SJSA1 (cell line): ENCODE results near the gene FBXO41. TPM values are rescaled to one million over a fixed set of nuclear protein-coding genes. Genes with fewer than 3 reads are reported as not detected.

Experiments
- DNase-seq, 2 experiments: peaks; one replicate each; pipeline ENCODE4 v3.0.0-alpha.2; 2015 to 2020; ENCODE audit warnings: low spot score in 2 of 2, low read depth in 1 of 2
- H3K27ac ChIP-seq: fragments of 250-450 bp; sonication (Bioruptor Pico); 2 replicates; pipeline ENCODE4 v1.5.1; 2020; ENCODE audit warnings: mild to moderate bottlenecking, moderate library complexity
- H3K27me3 ChIP-seq: fragments of 250-450 bp; sonication (Bioruptor Pico); replicated peaks from 2 replicates; pipeline ENCODE4 v1.5.1; 2020; ENCODE audit warnings: mild to moderate bottlenecking, moderate library complexity
- H3K36me3 ChIP-seq: fragments of 250-450 bp; sonication (Bioruptor Pico); 2 replicates; pipeline ENCODE4 v1.5.1; 2020; ENCODE audit warnings: mild to moderate bottlenecking
- H3K4me1 ChIP-seq: fragments of 250-450 bp; sonication (Bioruptor Pico); replicated peaks from 2 replicates; pipeline ENCODE4 v1.6.1; 2021; ENCODE audit warnings: mild to moderate bottlenecking
- H3K4me3 ChIP-seq: fragments of 250-450 bp; sonication (Bioruptor Pico); 2 replicates; pipeline ENCODE4 v1.5.1; 2020; ENCODE audit warnings: mild to moderate bottlenecking
- H3K9me3 ChIP-seq: fragments of 250-450 bp; sonication (Bioruptor Pico); replicated peaks from 2 replicates; pipeline ENCODE4 v1.5.1; 2020; ENCODE audit warnings: mild to moderate bottlenecking
- total RNA-seq: library from RNA; depleted of rRNA; stranded (reverse); fragments of >200 nt; shearing (Covaris generic); gene quantifications from 2 replicates; pipeline ENCODE4 v1.2.3, GENCODE V29; 2014

The FBXO41 gene
- total RNA-seq, 1 experiment from 2014 or later = 0.05 TPM

DNA sequence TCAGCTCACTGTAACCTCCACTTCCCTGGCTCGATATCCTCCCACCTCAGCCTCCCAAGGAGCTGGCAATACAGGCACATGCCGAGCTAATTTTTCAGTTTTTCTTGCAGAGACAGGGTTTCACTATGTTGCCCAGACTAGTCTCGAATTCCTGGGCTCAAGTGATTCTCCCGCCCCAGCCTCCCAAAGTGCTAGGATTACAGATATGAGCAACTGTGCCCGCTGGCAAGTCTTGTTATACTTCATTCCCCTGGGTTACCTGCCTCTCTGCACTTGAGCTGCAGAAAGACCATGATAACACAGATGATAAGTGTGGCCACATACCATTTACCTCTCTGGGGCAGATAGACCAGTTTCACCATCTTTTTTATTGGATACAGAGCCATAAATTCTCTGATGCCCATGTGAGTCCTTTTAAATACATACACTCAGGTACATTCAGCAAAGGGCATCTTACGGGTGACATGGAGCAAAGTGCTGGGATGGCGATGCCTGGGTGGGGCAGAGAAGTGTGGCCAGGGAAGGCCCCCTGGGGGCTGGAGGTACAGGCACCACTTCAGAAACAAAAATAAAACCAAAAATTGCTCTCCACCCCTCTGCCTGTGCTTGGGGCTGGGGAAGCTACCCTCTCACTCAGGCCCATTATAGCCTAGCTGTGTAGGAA, 29.8 kb downstream of the FBXO41 start:
- Histone ChIP-seq H3K27me3 (no peaks in the 10 kb centered on the region), H3K27ac (no peak overlapping the region), H3K4me1 (no peaks in the 10 kb centered on the region), H3K36me3 (peaks cover 59% of the 10 kb centered on the region), H3K9me3 (no peaks in the 10 kb centered on the region), H3K4me3 (no peak overlapping the region)
- DNase-seq = no peak

DNA sequence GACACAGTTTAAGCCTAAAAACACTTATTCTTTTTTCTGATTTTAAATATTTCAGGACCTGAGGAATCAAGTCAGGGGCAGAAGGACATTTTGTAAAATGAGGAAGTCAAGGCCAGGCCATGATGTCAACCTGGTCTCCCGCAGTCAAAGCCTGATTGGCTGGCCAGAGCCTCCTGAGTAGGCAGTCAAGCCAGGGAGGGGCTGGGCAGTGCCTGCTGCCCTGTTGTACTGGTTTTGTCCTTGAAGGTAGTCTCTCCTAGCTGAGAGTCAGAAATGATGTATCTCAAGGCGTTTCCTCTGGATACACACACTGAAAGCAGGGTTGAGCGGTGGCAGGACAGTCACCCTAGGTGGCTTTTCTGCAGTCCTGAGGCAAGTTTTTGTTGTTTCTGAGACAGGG, 30.4 kb downstream of the FBXO41 start:
- no peak overlapping the region for H3K4me3 ChIP-seq
- peaks cover 65% of the 10 kb centered on the region for H3K36me3 ChIP-seq
- no peak overlapping the region for H3K27ac ChIP-seq
- no peak for DNase-seq
- no peaks in the 10 kb centered on the region for H3K27me3 ChIP-seq
- no peaks in the 10 kb centered on the region for H3K4me1 ChIP-seq
- no peaks in the 10 kb centered on the region for H3K9me3 ChIP-seq

DNA sequence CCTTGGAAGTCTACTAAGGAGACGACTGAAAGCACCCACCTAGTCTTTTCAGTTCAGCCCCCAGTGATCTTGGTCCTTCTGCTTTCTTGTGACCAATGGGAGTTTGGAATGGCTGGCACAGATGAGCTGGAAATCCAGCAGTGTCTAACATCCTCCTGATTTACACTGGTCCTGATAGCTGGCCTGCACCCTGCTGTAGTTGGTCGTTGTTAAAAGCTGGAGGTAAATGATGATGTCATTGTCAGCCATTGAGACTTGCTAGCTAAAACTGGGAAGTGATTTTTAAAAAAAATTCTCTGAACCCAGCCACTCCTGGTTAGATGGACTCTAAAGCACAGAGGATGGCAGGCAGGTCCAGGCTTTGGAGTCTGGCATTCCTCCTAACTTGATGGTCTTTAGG, 30.9 kb downstream of the FBXO41 start:
- Histone ChIP-seq H3K9me3 (no peaks in the 10 kb centered on the region), H3K4me3 (no peak overlapping the region), H3K36me3 (peaks cover 70% of the 10 kb centered on the region), H3K27me3 (no peaks in the 10 kb centered on the region), H3K27ac (no peak overlapping the region), H3K4me1 (no peaks in the 10 kb centered on the region)
- no peak for DNase-seq

DNA sequence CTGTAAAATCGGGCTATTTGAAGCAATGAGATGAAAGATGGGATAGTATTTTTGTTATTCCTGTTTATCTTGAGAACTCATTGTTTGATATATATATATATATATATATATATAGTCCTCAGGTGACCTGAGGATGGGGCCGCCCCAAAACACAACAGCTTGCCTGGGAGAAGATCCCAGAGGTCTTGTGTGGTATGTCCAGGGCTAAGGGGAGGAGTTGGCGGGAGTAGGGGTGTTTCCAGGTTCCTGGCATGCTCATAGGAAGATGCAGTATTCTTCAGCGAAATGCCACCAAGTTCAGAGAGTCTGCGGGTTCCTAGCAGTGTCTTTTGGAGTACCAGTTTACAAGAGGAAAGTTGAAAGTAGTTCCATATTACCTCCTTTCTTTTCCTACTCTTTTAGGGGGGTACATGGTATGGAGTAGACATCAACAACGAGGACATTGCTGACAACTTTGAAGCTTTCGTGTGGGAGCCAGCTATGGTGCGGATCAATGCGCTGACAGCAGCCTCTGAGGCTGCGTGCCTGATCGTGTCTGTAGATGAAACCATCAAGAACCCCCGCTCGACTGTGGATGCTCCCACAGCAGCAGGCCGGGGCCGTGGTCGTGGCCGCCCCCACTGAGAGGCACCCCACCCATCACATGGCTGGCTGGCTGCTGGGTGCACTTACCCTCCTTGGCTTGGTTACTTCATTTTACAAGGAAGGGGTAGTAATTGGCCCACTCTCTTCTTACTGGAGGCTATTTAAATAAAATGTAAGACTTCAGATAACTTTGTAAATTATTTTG, 31.8 kb downstream of the FBXO41 start:
- H3K27me3 ChIP-seq = no peaks in the 10 kb centered on the region
- H3K4me1 ChIP-seq = no peaks in the 10 kb centered on the region
- no peak for DNase-seq
- no peaks in the 10 kb centered on the region for H3K9me3 ChIP-seq
- H3K27ac ChIP-seq = no peak overlapping the region
- H3K4me3 ChIP-seq = no peak overlapping the region
- peaks cover 80% of the 10 kb centered on the region for H3K36me3 ChIP-seq

DNA sequence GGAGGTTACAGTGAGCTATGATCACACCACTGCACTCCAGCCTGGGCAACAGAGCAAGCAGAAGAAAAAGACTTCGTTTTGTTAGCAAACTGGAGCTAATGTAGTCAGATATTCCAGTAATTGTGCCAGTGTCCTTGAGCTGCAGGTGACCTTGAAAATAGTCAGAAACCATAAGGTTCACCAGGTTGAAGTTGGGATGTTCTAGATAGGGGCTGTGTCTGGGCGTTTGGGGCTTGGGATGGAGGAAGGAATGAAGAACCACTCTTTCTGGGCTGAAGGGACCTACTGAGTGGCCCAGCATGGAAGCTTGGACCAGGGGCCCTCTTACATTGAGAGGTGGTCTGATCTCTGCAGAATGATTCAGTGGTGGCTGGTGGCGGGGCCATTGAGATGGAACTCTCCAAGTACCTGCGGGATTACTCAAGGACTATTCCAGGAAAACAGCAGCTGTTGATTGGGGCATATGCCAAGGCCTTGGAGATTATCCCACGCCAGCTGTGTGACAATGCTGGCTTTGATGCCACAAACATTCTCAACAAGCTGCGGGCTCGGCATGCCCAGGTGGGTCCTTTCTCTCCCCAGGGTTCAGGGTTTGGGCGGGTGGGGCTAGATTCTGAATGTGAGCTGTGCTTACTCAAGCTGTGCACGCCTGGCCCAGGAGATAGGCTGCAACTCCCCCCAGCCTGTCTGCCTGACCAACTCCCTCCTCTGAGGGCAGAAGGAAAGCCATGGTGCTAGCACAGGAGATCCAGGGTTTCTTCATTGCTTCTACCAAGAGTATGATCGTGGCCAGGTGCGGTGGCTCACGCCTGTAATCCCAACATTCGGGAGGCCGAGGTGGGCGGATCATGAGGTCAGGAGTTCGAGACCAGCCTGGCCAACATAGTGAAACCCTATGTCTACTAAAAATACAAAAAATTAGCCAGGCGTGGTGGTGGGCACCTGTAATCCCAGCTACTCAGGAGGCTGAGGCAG, 33.1 kb downstream of the FBXO41 start:
- Histone ChIP-seq H3K4me3 (no peak overlapping the region), H3K9me3 (no peaks in the 10 kb centered on the region), H3K36me3 (peaks cover 92% of the 10 kb centered on the region), H3K27me3 (no peaks in the 10 kb centered on the region), H3K4me1 (no peaks in the 10 kb centered on the region), H3K27ac (no peak overlapping the region)
- no peak for DNase-seq

DNA sequence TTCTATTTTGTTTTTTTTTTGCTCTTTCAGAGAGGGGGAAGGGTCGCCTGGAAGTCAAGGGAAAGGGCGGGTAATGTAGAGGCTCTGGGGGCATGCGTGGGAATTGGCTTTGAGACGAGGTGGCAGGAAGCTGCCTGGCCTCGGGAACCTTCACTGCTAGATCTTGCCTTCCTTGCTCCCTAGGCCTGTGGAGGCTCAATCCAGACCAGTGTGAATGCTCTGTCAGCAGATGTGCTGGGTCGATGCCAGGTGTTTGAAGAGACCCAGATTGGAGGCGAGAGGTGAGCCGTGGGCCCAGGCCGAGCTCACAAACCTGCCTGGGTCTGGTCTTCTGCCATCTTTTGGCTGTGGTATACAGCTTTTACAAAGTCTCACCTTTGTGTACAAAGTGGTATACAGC, 34.6 kb downstream of the FBXO41 start:
- H3K4me3 ChIP-seq = no peak overlapping the region
- H3K27me3 ChIP-seq = no peaks in the 10 kb centered on the region
- H3K4me1 ChIP-seq = no peaks in the 10 kb centered on the region
- H3K27ac ChIP-seq = no peak overlapping the region
- no peaks in the 10 kb centered on the region for H3K9me3 ChIP-seq
- H3K36me3 ChIP-seq = peaks cover 98% of the 10 kb centered on the region
- no peak for DNase-seq

DNA sequence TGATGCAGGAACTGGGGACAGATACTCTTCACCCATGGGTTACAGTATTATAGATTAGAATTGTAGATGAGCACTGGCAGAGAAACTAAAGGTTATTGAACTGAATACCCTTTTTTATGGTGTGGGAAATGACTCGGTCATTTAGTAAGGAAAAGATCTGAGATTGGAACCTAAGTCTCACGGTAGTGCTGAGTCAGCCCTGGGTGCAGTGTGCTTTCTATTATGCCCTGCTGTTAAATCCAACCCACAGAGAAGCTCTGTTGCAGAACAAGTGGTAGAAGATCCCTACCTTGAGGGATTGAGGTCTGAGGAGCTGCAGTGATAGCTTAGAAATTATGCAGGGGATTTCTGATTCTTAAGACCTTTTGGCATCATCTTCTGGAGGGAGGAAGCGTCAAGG, 37.4 kb downstream of the FBXO41 start:
- Histone ChIP-seq H3K27ac (no peak overlapping the region), H3K4me1 (no peaks in the 10 kb centered on the region), H3K36me3 (peaks cover 100% of the 10 kb centered on the region), H3K4me3 (no peak overlapping the region), H3K27me3 (no peaks in the 10 kb centered on the region), H3K9me3 (no peaks in the 10 kb centered on the region)
- DNase-seq = no peak

DNA sequence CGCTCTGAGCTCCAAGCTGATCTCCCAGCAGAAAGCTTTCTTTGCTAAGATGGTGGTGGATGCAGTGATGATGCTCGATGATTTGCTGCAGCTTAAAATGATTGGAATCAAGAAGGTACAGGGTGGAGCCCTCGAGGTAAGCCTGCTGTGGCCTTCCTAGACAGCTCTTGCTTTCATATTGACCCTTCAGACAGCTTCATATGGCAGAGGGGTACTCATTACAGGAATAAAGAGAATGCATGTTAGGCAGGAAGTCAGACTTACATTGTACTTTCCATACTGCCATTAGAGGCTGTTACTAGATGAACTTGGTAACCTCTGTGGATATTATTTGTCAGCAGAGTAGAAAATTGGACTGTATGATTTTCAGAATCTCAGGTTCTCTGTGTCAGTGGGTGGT, 39.7 kb downstream of the FBXO41 start:
- Histone ChIP-seq H3K4me1 (no peaks in the 10 kb centered on the region), H3K4me3 (no peak overlapping the region), H3K27me3 (no peaks in the 10 kb centered on the region), H3K9me3 (no peaks in the 10 kb centered on the region), H3K27ac (no peak overlapping the region), H3K36me3 (peaks cover 100% of the 10 kb centered on the region)
- DNase-seq = no peak

DNA sequence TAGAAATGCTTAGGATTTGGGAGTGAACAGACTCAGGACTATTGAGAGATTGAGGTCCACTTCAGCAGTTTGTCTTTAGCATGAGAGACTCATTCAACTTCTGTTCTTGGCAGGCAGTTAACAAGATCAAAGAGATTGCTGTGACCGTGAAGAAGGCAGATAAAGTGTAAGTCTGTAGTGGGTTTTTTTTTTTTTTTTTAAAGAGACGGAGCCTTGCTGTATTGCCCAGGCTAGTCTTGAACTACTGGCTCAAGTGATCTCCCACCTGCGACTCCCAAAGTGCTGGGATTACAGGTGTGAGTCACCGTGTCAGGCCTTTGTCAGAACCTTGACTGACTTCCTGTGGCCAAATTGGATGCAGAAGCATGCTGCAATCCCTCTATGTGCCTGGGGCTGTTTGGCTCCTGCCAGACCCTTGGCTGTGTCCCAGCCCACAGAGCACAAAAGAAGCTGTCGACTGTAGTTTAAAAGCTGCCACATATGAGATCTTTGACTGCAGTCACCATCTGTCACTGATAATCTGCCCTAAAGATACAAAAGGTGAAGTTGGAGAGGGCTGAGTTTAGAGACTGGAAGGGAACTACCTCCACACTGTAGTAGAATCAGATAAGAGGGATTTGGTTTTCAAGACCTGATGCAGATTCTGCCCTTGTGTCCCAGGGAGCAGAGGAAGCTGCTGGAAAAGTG, 40.3 kb downstream of the FBXO41 start:
- H3K27ac ChIP-seq = no peak overlapping the region
- peaks cover 100% of the 10 kb centered on the region for H3K36me3 ChIP-seq
- H3K9me3 ChIP-seq = no peaks in the 10 kb centered on the region
- H3K4me3 ChIP-seq = no peak overlapping the region
- H3K4me1 ChIP-seq = no peaks in the 10 kb centered on the region
- H3K27me3 ChIP-seq = no peaks in the 10 kb centered on the region
- no peak for DNase-seq

DNA sequence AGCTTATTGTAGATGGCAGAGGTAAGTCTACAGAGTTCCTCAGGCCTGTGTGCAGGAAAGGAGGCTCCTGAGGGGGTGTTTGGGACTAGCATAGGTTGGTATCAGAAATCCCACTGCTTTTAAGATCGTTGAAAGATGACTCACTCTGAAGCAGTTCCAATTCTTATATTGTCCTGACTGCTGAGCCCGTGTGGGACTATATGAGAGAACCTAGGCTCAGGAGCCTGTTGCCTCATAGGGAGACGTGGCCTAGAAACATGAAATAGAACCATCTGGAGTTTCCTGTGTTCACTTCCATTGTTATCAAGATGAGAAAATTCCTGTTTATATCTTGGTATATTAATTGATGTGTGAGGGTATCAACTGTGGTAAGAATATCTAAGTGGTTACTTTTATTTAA, 44.5 kb downstream of the FBXO41 start:
- H3K9me3 ChIP-seq = no peaks in the 10 kb centered on the region
- H3K27ac ChIP-seq = no peak overlapping the region
- no peak for DNase-seq
- no peak overlapping the region for H3K4me3 ChIP-seq
- H3K4me1 ChIP-seq = peaks cover 10% of the 10 kb centered on the region
- no peaks in the 10 kb centered on the region for H3K27me3 ChIP-seq
- peaks cover 92% of the 10 kb centered on the region for H3K36me3 ChIP-seq

DNA sequence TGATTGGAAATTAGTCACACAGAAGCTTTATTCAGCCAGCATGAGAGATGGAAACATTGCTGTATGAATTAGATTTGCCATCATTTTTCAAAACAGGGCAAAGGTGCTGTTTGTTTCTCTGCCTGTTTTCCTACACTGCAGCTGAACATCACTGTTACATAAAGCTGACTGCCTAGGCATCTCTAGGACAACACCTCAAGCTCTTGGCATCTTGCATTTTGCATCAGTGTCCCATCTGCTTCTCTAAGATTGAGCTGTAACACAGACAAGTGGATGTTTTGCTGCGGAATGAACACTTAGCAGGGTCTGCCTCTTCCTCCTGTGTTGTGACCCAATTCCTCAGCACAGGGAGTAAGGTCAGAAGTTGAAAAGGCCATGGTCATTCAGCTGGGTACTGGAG, 45.3 kb downstream of the FBXO41 start:
- no peak overlapping the region for H3K4me3 ChIP-seq
- H3K27me3 ChIP-seq = no peaks in the 10 kb centered on the region
- peaks cover 89% of the 10 kb centered on the region for H3K36me3 ChIP-seq
- H3K9me3 ChIP-seq = no peaks in the 10 kb centered on the region
- H3K27ac ChIP-seq = no peak overlapping the region
- DNase-seq = no peak
- H3K4me1 ChIP-seq = peaks cover 10% of the 10 kb centered on the region

DNA sequence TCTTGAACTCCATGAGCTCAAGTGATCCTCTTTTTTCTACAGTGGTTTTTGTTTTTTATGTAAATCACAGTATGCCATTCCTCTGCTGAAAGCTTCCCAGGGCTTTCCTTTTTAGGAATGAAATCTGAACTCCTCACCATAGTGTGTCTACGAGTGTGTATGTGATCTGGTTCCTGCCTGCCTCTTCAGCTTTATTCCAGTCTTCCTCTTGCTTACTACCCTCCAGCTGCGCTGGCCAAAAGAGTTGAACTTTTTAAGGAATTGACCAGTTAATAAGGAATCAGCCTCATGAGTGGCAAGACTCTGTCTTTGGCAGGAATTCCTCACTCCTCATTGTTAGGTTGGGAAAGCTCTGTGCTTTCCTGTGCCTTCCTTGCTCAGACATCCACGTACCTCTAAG, 46.1 kb downstream of the FBXO41 start:
- no peak overlapping the region for H3K27ac ChIP-seq
- no peak for DNase-seq
- H3K4me1 ChIP-seq = peaks cover 14% of the 10 kb centered on the region
- peaks cover 81% of the 10 kb centered on the region for H3K36me3 ChIP-seq
- no peaks in the 10 kb centered on the region for H3K9me3 ChIP-seq
- no peaks in the 10 kb centered on the region for H3K27me3 ChIP-seq
- no peak overlapping the region for H3K4me3 ChIP-seq

DNA sequence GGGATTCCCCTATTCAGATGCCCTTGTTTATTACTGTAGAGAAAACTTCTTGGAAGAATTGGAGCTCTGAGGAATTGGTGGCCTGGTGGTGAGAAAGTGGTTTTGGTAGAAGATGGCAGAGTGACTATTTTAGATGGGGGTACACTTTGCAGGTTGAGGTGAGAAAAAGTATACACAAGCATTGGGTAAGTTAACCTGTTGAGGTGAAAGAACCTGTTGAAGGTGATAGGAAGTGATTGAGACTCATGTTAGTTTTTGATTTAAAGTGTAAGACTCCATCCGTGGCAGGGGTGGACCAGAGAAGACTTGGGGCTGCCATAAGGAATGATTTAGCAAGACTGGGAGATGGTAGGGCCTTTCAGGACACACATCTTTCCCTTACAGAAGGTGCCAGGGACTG, 47.1 kb downstream of the FBXO41 start:
- peaks cover 71% of the 10 kb centered on the region for H3K36me3 ChIP-seq
- H3K27me3 ChIP-seq = no peaks in the 10 kb centered on the region
- peaks cover 18% of the 10 kb centered on the region for H3K4me1 ChIP-seq

More for the DNA sequence above, 47.1 kb downstream of the FBXO41 start:
- Histone ChIP-seq H3K27ac (no peak overlapping the region), H3K9me3 (no peaks in the 10 kb centered on the region), H3K4me3 (no peak overlapping the region)
- DNase-seq = no peak
